ENCODE results near the gene MTERF1.

MTERF1 gene, protein sequence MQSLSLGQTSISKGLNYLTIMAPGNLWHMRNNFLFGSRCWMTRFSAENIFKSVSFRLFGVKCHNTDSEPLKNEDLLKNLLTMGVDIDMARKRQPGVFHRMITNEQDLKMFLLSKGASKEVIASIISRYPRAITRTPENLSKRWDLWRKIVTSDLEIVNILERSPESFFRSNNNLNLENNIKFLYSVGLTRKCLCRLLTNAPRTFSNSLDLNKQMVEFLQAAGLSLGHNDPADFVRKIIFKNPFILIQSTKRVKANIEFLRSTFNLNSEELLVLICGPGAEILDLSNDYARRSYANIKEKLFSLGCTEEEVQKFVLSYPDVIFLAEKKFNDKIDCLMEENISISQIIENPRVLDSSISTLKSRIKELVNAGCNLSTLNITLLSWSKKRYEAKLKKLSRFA

DNA sequence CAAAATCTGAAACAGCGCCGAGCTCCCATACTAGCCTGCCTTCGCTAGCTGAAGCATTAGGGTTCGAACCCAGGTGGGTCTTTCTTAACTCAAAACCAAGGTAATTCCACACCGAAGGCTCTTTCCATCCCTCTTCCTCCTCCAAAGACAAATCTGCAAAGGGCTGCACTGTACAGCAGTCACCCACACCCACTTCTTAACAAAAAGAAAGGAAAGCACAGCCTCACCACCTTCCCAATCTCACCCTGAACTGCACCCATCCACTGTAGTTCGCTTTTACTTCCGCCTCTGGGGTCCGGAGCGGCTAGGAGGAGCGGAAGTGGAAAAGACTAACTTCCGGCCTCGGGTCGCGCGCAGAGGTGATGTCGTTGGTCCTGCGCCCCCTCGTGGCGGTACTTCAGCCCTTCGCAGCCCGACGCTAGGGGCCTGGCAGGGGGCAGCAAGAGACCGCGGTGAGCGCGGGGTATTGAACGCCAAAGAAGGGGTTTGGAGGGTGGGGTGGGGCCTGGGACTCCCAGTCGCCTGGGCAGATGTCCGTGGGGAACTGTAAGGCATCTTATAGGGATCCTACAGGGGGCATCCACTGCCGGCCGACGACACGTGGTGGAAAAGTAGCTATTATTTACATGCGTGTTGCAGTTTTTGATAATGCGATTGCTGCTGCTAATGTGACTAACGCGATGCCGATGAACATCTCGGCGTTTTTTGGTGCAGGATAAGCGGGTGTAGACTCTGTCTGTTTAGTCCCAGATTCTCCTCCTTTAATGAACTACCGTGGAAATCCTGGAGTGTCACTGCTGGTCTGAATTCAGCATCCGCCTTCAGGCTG is at the start of gene MTERF1:
Gene MTERF1 (minus strand): TSS at position 290 of the 829 bp plus-strand sequence. CDS start 619 bp downstream, outside the sequence.
- TF ChIP-seq, protein P1, sequence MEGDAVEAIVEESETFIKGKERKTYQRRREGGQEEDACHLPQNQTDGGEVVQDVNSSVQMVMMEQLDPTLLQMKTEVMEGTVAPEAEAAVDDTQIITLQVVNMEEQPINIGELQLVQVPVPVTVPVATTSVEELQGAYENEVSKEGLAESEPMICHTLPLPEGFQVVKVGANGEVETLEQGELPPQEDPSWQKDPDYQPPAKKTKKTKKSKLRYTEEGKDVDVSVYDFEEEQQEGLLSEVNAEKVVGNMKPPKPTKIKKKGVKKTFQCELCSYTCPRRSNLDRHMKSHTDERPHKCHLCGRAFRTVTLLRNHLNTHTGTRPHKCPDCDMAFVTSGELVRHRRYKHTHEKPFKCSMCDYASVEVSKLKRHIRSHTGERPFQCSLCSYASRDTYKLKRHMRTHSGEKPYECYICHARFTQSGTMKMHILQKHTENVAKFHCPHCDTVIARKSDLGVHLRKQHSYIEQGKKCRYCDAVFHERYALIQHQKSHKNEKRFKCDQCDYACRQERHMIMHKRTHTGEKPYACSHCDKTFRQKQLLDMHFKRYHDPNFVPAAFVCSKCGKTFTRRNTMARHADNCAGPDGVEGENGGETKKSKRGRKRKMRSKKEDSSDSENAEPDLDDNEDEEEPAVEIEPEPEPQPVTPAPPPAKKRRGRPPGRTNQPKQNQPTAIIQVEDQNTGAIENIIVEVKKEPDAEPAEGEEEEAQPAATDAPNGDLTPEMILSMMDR (IDR thresholded peaks at IDR 0.05; ENCODE audit: insufficient read depth, low read depth, low read length, missing control alignments) = peak; percentile 83
- peak within 1 kb of the TSS; percentile 60 for H3K4me3 ChIP-seq (ENCODE audit: low read length)
- peak; percentile 94 for DNase-seq (ENCODE audit: low read depth)

- TF ChIP-seq, protein P1 (IDR thresholded peaks at IDR 0.05; ENCODE audit: insufficient read depth, low read depth, low read length, missing control alignments) = no peak
- peak; percentile 74 for DNase-seq (ENCODE audit: low read depth)
- H3K4me3 ChIP-seq (ENCODE audit: low read length) = no peak overlapping the region
Observed at GRCh38 chr7:91929463-91929862, 49.0 kb upstream of the MTERF1 start.

GRCh38 chr7:91927912-91928311 is 47.4 kb upstream of the MTERF1 start:
- no peak for DNase-seq (ENCODE audit: low read depth)
- H3K4me3 ChIP-seq (ENCODE audit: low read length) = no peak overlapping the region
- TF ChIP-seq, protein P1 (IDR thresholded peaks at IDR 0.05; ENCODE audit: insufficient read depth, low read depth, low read length, missing control alignments) = no peak

GRCh38 chr7:91922857-91923256 is 42.4 kb upstream of the MTERF1 start:
- H3K4me3 ChIP-seq (ENCODE audit: low read length) = no peak overlapping the region
- TF ChIP-seq, protein P1 (IDR thresholded peaks at IDR 0.05; ENCODE audit: insufficient read depth, low read depth, low read length, missing control alignments) = no peak
- no peak for DNase-seq (ENCODE audit: low read depth)

- no peak overlapping the region for H3K4me3 ChIP-seq (ENCODE audit: low read length)
- no peak for DNase-seq (ENCODE audit: low read depth)
- TF ChIP-seq, protein P1 (IDR thresholded peaks at IDR 0.05; ENCODE audit: insufficient read depth, low read depth, low read length, missing control alignments) = no peak
Observed at GRCh38 chr7:91918356-91918755, 37.9 kb upstream of the MTERF1 start.

GRCh38 chr7:91916051-91916440 is 35.5 kb upstream of the MTERF1 start:
- TF ChIP-seq, protein P1 (IDR thresholded peaks at IDR 0.05; ENCODE audit: insufficient read depth, low read depth, low read length, missing control alignments) = no peak
- no peak overlapping the region for H3K4me3 ChIP-seq (ENCODE audit: low read length)
- no peak for DNase-seq (ENCODE audit: low read depth)
